Thoracic aorta (tissue), 2 donors: ENCODE data around the gene CCDC190. TPM values are rescaled to one million over a fixed set of nuclear protein-coding genes. Genes with fewer than 3 reads are reported as not detected.
A peak's percentile ranks its signal among the peaks of the same experiment; 100 is the strongest.

Experiments
- ATAC-seq: fragments of 150-250 bp; one replicate; pipeline ENCODE4 v1.8.0; 2017; ENCODE audit warnings: low read depth; ENCODE audit not compliant: insufficient number of reproducible peaks, low FRiP score
- DNase-seq: peaks from one replicate; pipeline ENCODE4 v3.0.0-alpha.2; 2020; ENCODE audit warnings: low spot score
- H3K27ac ChIP-seq, 2 donors: fragments of 200-600 bp; sonication (generic); 1 replicate in 1 of 2; 2 replicates in 1 of 2; pipeline ENCODE4 v1.5.1; 2016; ENCODE audit warnings: mild to moderate bottlenecking in 2 of 2, moderate library complexity in 2 of 2
- H3K27me3 ChIP-seq: fragments of 200-600 bp; sonication (generic); replicated peaks from 2 replicates; pipeline ENCODE4 v1.6.0; 2016; ENCODE audit warnings: mild to moderate bottlenecking; ENCODE audit not compliant: insufficient read depth
- H3K36me3 ChIP-seq: fragments of 200-600 bp; sonication (generic); one replicate; pipeline ENCODE4 v1.5.1; 2016
- H3K4me1 ChIP-seq, 2 donors: fragments of 200-600 bp; sonication (generic); 1 replicate in 1 of 2; 2 replicates in 1 of 2; pipeline versions ENCODE4 v1.5.1 to v1.6.0; 2016; ENCODE audit warnings: low read depth in 2 of 2, mild to moderate bottlenecking in 1 of 2; ENCODE audit not compliant: control insufficient read depth in 1 of 2
- H3K4me3 ChIP-seq: fragments of 200-600 bp; sonication (generic); 2 replicates; pipeline ENCODE4 v1.5.1; 2016; ENCODE audit warnings: mild to moderate bottlenecking
- H3K9me3 ChIP-seq: fragments of 200-600 bp; sonication (generic); 2 replicates; pipeline ENCODE4 v1.5.1; 2016
- total RNA-seq, 2 donors: library from RNA; depleted of rRNA; stranded (reverse); fragments of >200 nt; gene quantifications; one replicate each; pipeline versions ENCODE4 v1.1.0 to v1.2.3, GENCODE V29; 2016
- TF ChIP-seq, protein P1 (sequence below): fragments of 200-600 bp; sonication (generic); IDR thresholded peaks from one replicate; pipeline ENCODE4 v1.5.1; 2019; ENCODE audit warnings: antibody characterized with exemption

CCDC190 gene
- total RNA-seq, 2 donors from 2014 or later: 15.6 TPM; not detected in 1

DNA sequence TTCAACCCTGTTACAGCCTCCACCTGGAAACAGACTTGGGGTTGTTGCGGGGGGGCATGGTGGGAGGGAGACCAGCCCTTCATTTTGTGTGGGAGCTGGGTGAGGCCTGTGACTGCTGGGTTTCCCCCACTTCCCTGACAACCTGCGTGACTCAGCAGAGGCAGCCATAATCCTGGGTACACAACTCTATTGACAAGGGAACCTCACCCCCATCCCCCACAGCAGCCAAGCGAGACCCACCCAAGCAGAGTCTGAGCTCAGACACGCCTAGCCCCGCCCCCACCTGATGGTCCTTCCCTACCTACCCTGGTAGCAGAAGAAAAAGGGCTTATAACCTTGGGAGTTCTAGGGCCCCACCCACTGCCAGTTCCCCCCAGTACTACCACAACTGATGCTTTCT lies 8.0 kb upstream of the CCDC190 start:
- Histone ChIP-seq H3K9me3 (no peaks in the 10 kb centered on the region), H3K4me3 (no peak overlapping the region), H3K36me3 (no peaks in the 10 kb centered on the region), H3K4me1 (peaks cover 6 to 11% of the 10 kb centered on the region in 2 donors), H3K27ac (no peak overlapping the region), H3K27me3 (no peaks in the 10 kb centered on the region)
- ATAC-seq: no peak
- no peak for DNase-seq
- TF ChIP-seq, protein P1, sequence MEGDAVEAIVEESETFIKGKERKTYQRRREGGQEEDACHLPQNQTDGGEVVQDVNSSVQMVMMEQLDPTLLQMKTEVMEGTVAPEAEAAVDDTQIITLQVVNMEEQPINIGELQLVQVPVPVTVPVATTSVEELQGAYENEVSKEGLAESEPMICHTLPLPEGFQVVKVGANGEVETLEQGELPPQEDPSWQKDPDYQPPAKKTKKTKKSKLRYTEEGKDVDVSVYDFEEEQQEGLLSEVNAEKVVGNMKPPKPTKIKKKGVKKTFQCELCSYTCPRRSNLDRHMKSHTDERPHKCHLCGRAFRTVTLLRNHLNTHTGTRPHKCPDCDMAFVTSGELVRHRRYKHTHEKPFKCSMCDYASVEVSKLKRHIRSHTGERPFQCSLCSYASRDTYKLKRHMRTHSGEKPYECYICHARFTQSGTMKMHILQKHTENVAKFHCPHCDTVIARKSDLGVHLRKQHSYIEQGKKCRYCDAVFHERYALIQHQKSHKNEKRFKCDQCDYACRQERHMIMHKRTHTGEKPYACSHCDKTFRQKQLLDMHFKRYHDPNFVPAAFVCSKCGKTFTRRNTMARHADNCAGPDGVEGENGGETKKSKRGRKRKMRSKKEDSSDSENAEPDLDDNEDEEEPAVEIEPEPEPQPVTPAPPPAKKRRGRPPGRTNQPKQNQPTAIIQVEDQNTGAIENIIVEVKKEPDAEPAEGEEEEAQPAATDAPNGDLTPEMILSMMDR: no peak

DNA sequence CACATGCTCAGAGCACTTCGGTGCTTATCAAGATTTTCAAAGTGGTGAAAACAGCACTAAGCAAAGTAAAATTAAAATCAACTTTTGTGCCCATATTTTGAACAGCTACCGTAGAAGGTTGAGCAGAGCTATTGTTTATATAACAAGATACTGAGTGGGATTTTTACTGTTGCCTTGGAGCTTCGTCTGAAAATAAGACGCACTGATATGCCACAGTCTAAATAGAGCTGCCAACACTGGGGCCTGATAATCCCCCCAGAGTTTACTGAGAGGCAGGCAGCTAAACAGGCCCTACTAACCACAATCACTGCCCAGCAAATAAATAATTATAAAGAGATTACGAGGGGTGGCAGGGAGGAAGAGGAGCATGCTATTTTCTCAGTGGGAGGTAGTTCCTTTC lies 650 bp upstream of the CCDC190 start:
- Histone ChIP-seq H3K27ac (peak overlapping the region; percentile 79 to 95), H3K36me3 (no peaks in the 10 kb centered on the region), H3K9me3 (no peaks in the 10 kb centered on the region), H3K4me1 (peaks cover 36 to 59% of the 10 kb centered on the region in 2 donors), H3K4me3 (peak overlapping the region; percentile 44), H3K27me3 (no peaks in the 10 kb centered on the region)
- TF ChIP-seq, protein P1: no peak
- DNase-seq (no peak), ATAC-seq (no peak)

DNA sequence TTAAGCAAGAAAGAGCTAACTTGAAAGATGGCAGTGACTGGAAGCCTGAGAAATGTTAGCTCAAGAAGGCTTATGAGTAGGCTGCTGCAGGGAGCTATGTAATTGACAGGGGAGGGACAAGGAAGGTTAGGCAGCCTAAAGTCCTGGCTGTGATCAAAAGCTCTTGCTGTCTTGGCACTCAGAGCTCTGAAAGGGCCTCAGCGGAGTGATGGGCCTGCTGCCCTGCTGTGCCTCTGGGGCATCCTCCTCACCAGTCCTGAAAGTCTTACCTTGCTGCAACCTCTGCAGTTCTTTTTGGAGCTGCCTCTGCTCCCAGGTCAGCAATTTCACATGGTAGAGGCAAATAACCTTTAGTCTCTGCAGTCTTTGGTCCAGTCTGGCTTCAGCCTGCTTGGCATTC lies 1.8 kb downstream of the CCDC190 start:
- H3K36me3 ChIP-seq: no peaks in the 10 kb centered on the region
- H3K4me1 ChIP-seq: peaks cover 41 to 75% of the 10 kb centered on the region in 2 donors
- H3K9me3 ChIP-seq: no peaks in the 10 kb centered on the region
- no peaks in the 10 kb centered on the region for H3K27me3 ChIP-seq
- no peak overlapping the region for H3K4me3 ChIP-seq
- DNase-seq (no peak), ATAC-seq (no peak)
- TF ChIP-seq, protein P1: no peak
- peak overlapping the region; percentile 79 to 95 for H3K27ac ChIP-seq

DNA sequence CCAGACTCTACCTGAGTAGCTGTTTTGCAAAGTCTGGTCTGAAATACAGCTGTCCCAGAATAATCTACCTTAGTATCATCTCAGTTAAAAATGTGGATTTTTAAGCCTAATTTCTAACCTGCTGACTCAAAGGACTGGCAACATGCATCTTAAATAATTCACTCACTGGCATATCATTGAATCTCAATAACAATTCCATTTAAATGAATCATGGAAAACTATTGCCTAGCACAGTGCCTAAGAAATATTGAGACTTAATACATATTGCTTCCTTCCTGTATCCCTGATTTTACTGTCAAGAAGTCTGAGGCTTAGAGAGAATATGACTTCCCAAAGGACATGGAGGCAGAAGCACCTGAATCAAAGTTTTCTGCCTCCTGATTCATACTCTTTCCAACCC lies 3.1 kb downstream of the CCDC190 start:
- no peaks in the 10 kb centered on the region for H3K9me3 ChIP-seq
- peak overlapping the region; percentile 79 to 95 for H3K27ac ChIP-seq
- H3K4me1 ChIP-seq: peaks cover 41 to 75% of the 10 kb centered on the region in 2 donors
- TF ChIP-seq, protein P1: no peak
- no peak for DNase-seq
- ATAC-seq: no peak
- H3K36me3 ChIP-seq: no peaks in the 10 kb centered on the region
- no peaks in the 10 kb centered on the region for H3K27me3 ChIP-seq
- H3K4me3 ChIP-seq: no peak overlapping the region

DNA sequence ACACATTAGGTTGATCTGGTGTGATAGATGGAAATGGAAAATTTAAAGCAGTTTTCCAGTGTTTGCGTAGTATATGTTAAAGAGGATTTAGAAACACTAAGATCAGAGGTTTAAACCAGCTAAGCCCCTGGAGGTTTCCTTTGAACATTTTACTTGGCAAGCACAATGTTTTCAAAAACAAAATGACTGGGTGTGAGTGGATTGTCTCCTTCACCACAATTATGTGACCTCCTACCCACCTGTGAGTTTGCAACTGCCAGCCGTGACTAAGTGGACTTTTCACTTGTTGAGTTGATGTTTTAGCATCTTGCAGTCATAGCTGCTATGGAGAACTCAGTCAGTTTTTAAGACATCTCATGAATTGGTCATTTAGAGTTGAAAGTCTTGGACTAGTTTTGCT lies 4.7 kb downstream of the CCDC190 start:
- TF ChIP-seq, protein P1: no peak
- ATAC-seq: no peak

More for the DNA sequence above, 4.7 kb downstream of the CCDC190 start:
- Histone ChIP-seq H3K4me1 (peaks cover 30 to 61% of the 10 kb centered on the region in 2 donors), H3K9me3 (no peaks in the 10 kb centered on the region), H3K27ac (peak overlapping the region; percentile 66 to 95), H3K4me3 (no peak overlapping the region), H3K27me3 (no peaks in the 10 kb centered on the region), H3K36me3 (no peaks in the 10 kb centered on the region)
- DNase-seq: no peak
